IMR-90 (cell line): ENCODE measurements around the gene POLE3. TPM values are rescaled to one million over a fixed set of nuclear protein-coding genes. Genes with fewer than 3 reads are reported as not detected.

ENCODE experiments used
- ATAC-seq: fragments of 200-7000 bp; cut with Tn5 transposase; 2 replicates; pipeline ENCODE4 v1.9.1; 2020; ENCODE audit warnings: low read depth, mild to moderate bottlenecking, moderate library complexity
- BruUV-seq: library from RNA; stranded (reverse); fragments of 400-500 nt; replicated peaks from 2 replicates; lab custom pipeline; 2021; lab: Mats Ljungman, UMichigan
- CTCF ChIA-PET: fragments of 300-600 bp; formaldehyde crosslinking; extraction: SDS; loops from one replicate; lab custom pipeline; 2021; ENCODE audit warnings: antibody characterized with exemption; lab: Yijun Ruan, JAX
- POLR2A ChIA-PET: fragments of 300-600 bp; sonication (Branson Sonifier 250); formaldehyde crosslinking; loops from one replicate; lab custom pipeline; 2022; ENCODE audit warnings: antibody characterized with exemption; ENCODE audit not compliant: unreplicated experiment; lab: Charles Lee
- DNase-seq: peaks from one replicate; pipeline ENCODE4 v3.0.0; 2013
- H2AFZ ChIP-seq: replicated peaks from 2 replicates; pipeline ENCODE3; 2013; ENCODE audit warnings: low read length, mild to moderate bottlenecking; ENCODE audit not compliant: poor library complexity
- H2AK5ac ChIP-seq: 2 replicates; pipeline ENCODE4 v1.6.1; 2013; ENCODE audit warnings: low read depth, low read length, inconsistent platforms
- H2AK9ac ChIP-seq: replicated peaks from 2 replicates; pipeline ENCODE3; 2013; ENCODE audit warnings: mild to moderate bottlenecking, low read depth, low read length, moderate library complexity; ENCODE audit not compliant: poor library complexity
- H2BK120ac ChIP-seq: 2 replicates; pipeline ENCODE4 v1.6.1; 2013; ENCODE audit warnings: low read depth, low read length, inconsistent platforms
- H2BK15ac ChIP-seq: 3 replicates; pipeline ENCODE4 v1.6.1; 2013; ENCODE audit warnings: low read depth, low read length, inconsistent platforms
- H2BK20ac ChIP-seq: 2 replicates; pipeline ENCODE4 v1.6.1; 2013; ENCODE audit warnings: low read depth, mild to moderate bottlenecking, inconsistent platforms, low read length, moderate library complexity
- H2BK5ac ChIP-seq: 2 replicates; pipeline ENCODE4 v1.6.1; 2013; ENCODE audit warnings: mild to moderate bottlenecking, low read depth, low read length, inconsistent platforms; ENCODE audit not compliant: poor library complexity, severe bottlenecking
- H3K14ac ChIP-seq: replicated peaks from 2 replicates; pipeline ENCODE4 v1.6.1; 2013; ENCODE audit warnings: low read depth, low read length, inconsistent platforms
- H3K18ac ChIP-seq: 2 replicates; pipeline ENCODE4 v1.6.1; 2013; ENCODE audit warnings: low read depth, low read length, control low read depth
- H3K23ac ChIP-seq: 2 replicates; pipeline ENCODE4 v1.6.1; 2013; ENCODE audit warnings: low read depth, low read length, inconsistent platforms
- H3K27ac ChIP-seq: 2 replicates; pipeline ENCODE4 v1.5.1; 2013; ENCODE audit warnings: mild to moderate bottlenecking, control low read depth, low read length; ENCODE audit not compliant: insufficient read depth
- H3K27me3 ChIP-seq: 2 replicates; pipeline ENCODE4 v1.6.1; 2013; ENCODE audit warnings: low read length; ENCODE audit not compliant: control insufficient read depth, insufficient read depth
- H3K36me3 ChIP-seq: 2 replicates; pipeline ENCODE4 v1.6.1; 2013; ENCODE audit warnings: low read length, mixed read lengths; ENCODE audit not compliant: control insufficient read depth, insufficient read depth
- H3K4ac ChIP-seq: 2 replicates; pipeline ENCODE4 v1.6.1; 2013; ENCODE audit warnings: low read depth, low read length, inconsistent platforms
- H3K4me1 ChIP-seq: 2 replicates; pipeline ENCODE4 v1.6.1; 2013; ENCODE audit warnings: low read length, mixed read lengths; ENCODE audit not compliant: control insufficient read depth, insufficient read depth
- H3K4me2 ChIP-seq: 2 replicates; pipeline ENCODE4 v1.6.1; 2013; ENCODE audit warnings: low read depth, mild to moderate bottlenecking, control low read depth, low read length, moderate library complexity
- H3K4me3 ChIP-seq: 2 replicates; pipeline ENCODE4 v1.5.1; 2013; ENCODE audit warnings: low read depth, mild to moderate bottlenecking, control low read depth, low read length, moderate library complexity; ENCODE audit not compliant: insufficient read depth
- H3K56ac ChIP-seq: 2 replicates; pipeline ENCODE4 v1.6.1; 2013; ENCODE audit warnings: low read length, inconsistent platforms; ENCODE audit not compliant: insufficient read depth; ENCODE audit errors: extremely low read depth
- H3K79me1 ChIP-seq, 2 experiments: 2 replicates each; pipeline ENCODE4 v1.6.1; 2013; ENCODE audit warnings: low read length in 2 of 2, inconsistent platforms in 1 of 2, low read depth in 1 of 2
- H3K9ac ChIP-seq: 2 replicates; pipeline ENCODE4 v1.6.1; 2013; ENCODE audit warnings: low read depth, low read length, control low read depth
- H3K9me1 ChIP-seq: 2 replicates; pipeline ENCODE4 v1.6.1; 2013; ENCODE audit warnings: low read length, inconsistent platforms; ENCODE audit not compliant: insufficient read depth
- H3K9me3 ChIP-seq: 2 replicates; pipeline ENCODE4 v1.6.1; 2013; ENCODE audit warnings: low read length; ENCODE audit not compliant: control insufficient read depth, insufficient read depth
- H4K20me1 ChIP-seq: 2 replicates; pipeline ENCODE4 v1.6.1; 2013; ENCODE audit warnings: low read length, inconsistent platforms; ENCODE audit not compliant: insufficient read depth
- H4K5ac ChIP-seq: 2 replicates; pipeline ENCODE4 v1.6.1; 2013; ENCODE audit warnings: mild to moderate bottlenecking, low read depth, low read length, control low read depth
- H4K8ac ChIP-seq, 2 experiments: 2 replicates each; pipeline ENCODE4 v1.6.1; 2013; ENCODE audit warnings: low read depth in 2 of 2, low read length in 2 of 2, control low read depth in 1 of 2, inconsistent platforms in 1 of 2
- H4K91ac ChIP-seq: 2 replicates; pipeline ENCODE4 v1.6.1; 2013; ENCODE audit warnings: low read depth, low read length, inconsistent platforms; ENCODE audit not compliant: insufficient read depth
- CEBPB ChIP-seq: IDR thresholded peaks from 2 replicates; pipeline ENCODE4 v1.6.1; 2012; ENCODE audit warnings: low read depth, low read length, improper control_type of control experiment
- FOS ChIP-seq: fragments of 150-350 bp; IDR thresholded peaks from 2 replicates; pipeline ENCODE4 v1.6.1; 2016; ENCODE audit warnings: low read depth, low read length
- RFX5 ChIP-seq: IDR thresholded peaks from 2 replicates; pipeline ENCODE4 v1.8.0; 2012; ENCODE audit warnings: low read depth, mild to moderate bottlenecking, low read length, moderate library complexity
- SMC3 ChIP-seq: fragments of 150-350 bp; IDR thresholded peaks from 2 replicates; pipeline ENCODE4 v1.6.1; 2016; ENCODE audit warnings: low read depth, mild to moderate bottlenecking, antibody characterized with exemption, low read length, moderate library complexity
- WGBS, 2 experiments: methylation state at CpG; one replicate each; pipeline versions ENCODE4 v1.1.5 to v1.1.7; 2013; ENCODE audit warnings: missing lambda C conversion rate in 2 of 2; ENCODE audit not compliant: insufficient read length in 1 of 2; ENCODE audit errors: extremely low coverage in 2 of 2; 5-methylcytosine and 5-hydroxymethylcytosine counted together
- dilution Hi-C: fragments of 300-500 bp; cut with HindIII; formaldehyde crosslinking; loops from one replicate; pipeline ENCODE4 v1.14.3; 2018; ENCODE audit warnings: low sequenced_read_pairs; ENCODE audit not compliant: unreplicated experiment
- in situ Hi-C: fragments of 300-500 bp; cut with MboI; formaldehyde crosslinking; loops from 3 replicates; pipeline ENCODE4 v1.14.3; 2019; ENCODE audit warnings: low sequenced_read_pairs, inconsistent platforms, mixed read lengths
- intact Hi-C: fragments of 100-400 bp; cut with micrococcal nuclease; formaldehyde crosslinking; loops from 2 replicates; pipeline ENCODE4 v1.10.0; 2022
- polyA plus RNA-seq, 3 experiments: library from polyadenylated mRNA; depleted of rRNA; stranded (reverse); fragments of >200 nt; gene quantifications; 2 replicates each; pipeline ENCODE4 v1.2.3, GENCODE V29; 2012; ENCODE audit warnings: low replicate concordance in 1 of 3
- total RNA-seq: library from RNA; depleted of rRNA; stranded (reverse); fragments of >200 nt; gene quantifications from 2 replicates; pipeline ENCODE4 v1.2.3, GENCODE V29; 2012
- TF ChIP-seq, protein P1 (sequence below): fragments of 150-350 bp; IDR thresholded peaks from 2 replicates; pipeline ENCODE4 v1.6.1; 2016; ENCODE audit warnings: low read depth, mild to moderate bottlenecking, low read length, moderate library complexity, borderline replicate concordance

The POLE3 gene
- total and polyA plus RNA-seq, 2 of the 4 experiments (the other 2 are of a cell fraction), result 34.8 to 43.0 TPM

GRCh38 chr9:113428062-113428615 is 17.7 kb upstream of the POLE3 start (continued):
- TF ChIP-seq SMC3, result no peak
- TF ChIP-seq, protein P1, sequence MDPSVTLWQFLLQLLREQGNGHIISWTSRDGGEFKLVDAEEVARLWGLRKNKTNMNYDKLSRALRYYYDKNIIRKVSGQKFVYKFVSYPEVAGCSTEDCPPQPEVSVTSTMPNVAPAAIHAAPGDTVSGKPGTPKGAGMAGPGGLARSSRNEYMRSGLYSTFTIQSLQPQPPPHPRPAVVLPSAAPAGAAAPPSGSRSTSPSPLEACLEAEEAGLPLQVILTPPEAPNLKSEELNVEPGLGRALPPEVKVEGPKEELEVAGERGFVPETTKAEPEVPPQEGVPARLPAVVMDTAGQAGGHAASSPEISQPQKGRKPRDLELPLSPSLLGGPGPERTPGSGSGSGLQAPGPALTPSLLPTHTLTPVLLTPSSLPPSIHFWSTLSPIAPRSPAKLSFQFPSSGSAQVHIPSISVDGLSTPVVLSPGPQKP, result no peak

DNA sequence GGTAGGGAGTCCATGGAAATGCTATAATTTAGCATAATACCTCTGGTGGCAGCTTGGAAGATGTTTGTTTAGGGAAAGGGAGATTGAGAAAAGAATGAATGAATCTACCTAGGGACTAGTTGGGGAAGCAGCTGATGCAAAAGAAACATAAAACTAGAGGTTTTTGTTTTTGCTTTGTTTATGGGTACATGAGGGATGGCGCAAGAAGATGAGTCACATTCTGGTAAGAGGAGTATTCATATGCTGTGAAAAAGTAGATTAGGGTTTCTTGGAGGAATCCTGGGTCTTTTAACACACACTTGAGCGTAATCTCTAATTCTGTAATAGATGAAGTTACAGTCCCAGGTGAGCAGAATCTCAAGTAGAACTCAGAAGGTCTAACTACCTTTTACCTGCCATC is 17.2 kb upstream of the POLE3 start:
- Histone ChIP-seq H2AFZ (no peak overlapping the region), H2BK5ac (no peak overlapping the region), H2AK9ac (no peak overlapping the region), H4K20me1 (no peaks in the 10 kb centered on the region), H3K9me1 (no peaks in the 10 kb centered on the region), H2BK20ac (no peak overlapping the region), H3K27me3 (peaks cover 52% of the 10 kb centered on the region), H4K91ac (no peak overlapping the region), H3K14ac (no peak overlapping the region), H3K56ac (no peak overlapping the region), H3K4me3 (no peak overlapping the region), H4K5ac (no peak overlapping the region), H3K4ac (no peak overlapping the region), H4K8ac (no peak overlapping the region), H3K9ac (no peak overlapping the region), H3K4me1 (no peaks in the 10 kb centered on the region), H2BK120ac (no peak overlapping the region), H3K36me3 (no peaks in the 10 kb centered on the region), H2BK15ac (no peak overlapping the region), H3K23ac (no peak overlapping the region), H3K9me3 (no peaks in the 10 kb centered on the region), H2AK5ac (no peak overlapping the region), H3K79me1 (no peaks in the 10 kb centered on the region), H3K4me2 (no peak overlapping the region), H3K27ac (no peak overlapping the region), H3K18ac (no peak overlapping the region)
- in situ Hi-C loops, result loop anchor here (10.0 kb wide), 1 partner anchor 237 kb away; no protein-coding TSS in a partner anchor
- dilution Hi-C loops, result no loop called here
- ChIA-PET CTCF (no interaction called here), POLR2A (no interaction called here)
- intact Hi-C loops, result no loop called here
- no TSS peak for BruUV-seq
- DNase-seq (peak; percentile 49), ATAC-seq (peak; percentile 57; the same call in 1 of the 2 replicates)
- no peak for TF ChIP-seq RFX5
- TF ChIP-seq CEBPB, result peak; percentile 87
- TF ChIP-seq FOS, result peak; percentile 53; the same call in 1 of the 2 replicates
- TF ChIP-seq, protein P1, result no peak
- WGBS, 2 experiments, result 100% methylated on average over 1 of the region's 2 CpGs; no CpG with 5 or more reads in 1 of the 2 experiments
